ENCODE data around the gene TTLL10. TPM values are rescaled to one million over a fixed set of nuclear protein-coding genes. Genes with fewer than 3 reads are reported as not detected.

Gene TTLL10
- total RNA-seq, 1 experiment from 2014 or later = not detected

DNA sequence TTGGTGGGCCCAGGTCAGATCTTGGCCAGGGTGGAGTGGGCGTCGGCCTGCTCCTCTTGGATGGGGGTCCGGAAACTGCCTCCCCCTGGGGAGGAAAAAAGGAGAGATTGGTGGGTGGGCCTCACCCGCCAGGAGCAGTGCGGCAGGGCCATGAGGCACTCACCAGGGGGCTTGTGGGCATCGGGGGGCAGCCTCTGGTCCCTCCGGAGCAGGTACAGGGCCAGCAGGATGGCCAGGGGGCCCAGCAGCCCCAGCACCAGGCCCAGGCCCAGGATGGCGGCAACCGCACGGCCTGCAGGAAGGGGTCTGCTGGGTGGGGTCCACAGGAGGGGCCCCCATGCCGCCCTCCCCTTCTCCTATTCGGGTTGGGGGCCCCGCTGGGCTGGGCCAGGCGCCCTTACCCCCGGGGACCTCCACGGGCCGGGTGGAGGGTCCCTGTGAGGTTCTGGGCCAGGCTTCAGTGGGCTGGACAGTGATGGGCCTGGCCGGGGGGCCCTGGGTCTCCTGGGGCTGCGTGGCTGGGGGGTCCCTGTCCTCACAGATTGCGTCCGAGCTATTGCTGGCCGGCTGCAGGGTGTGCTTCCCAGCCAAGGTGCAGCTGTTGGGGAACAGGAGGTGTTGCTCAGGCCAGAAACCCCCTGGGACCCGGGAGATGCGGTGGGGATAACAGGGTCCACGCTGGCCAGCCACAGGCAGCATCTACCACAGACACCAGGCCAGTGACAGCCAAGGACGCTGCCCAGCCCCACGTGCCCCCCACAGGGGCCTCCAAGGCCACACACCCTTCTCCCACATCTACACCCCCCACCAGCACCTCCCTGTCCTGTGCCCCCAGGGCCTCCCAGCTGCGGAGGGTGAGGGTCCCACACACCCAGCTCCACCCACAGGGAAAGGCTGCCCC is 38.1 kb downstream of the TTLL10 start:
- in situ Hi-C loops (cut with HindIII; ENCODE audit: low sequenced_read_pairs) = no loop called here
- DNase-seq (ENCODE audit: low spot score) = no peak

DNA sequence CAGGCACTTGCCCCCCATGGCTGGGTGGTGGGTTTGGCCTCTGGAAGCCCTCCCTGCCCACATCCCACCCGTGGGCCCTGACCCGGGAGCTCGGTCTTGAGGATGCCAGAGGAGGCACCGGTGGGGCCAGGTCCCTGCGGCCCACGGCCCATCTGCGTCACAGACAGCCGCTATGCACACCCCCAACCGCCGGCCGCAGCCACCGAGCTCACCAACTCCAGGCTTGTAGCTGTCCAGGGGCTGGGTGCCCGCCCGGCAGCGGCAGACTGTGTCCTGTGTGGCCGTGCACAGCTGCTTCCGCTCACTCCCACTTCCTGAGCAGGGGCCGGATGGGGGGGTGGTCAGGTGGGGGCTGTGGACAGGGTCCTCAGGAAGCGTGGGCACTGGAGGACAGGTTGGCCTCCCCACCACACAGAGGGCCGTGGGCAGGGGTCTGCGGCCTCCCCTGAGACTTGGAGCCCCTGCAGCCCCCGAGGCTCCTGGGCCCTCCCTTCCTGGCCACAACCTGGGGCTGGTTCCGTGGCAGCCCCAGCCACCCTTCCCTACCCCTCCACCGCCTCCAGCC is 39.2 kb downstream of the TTLL10 start:
- in situ Hi-C loops (cut with HindIII; ENCODE audit: low sequenced_read_pairs) = no loop called here
- no peak for DNase-seq (ENCODE audit: low spot score)

GRCh38 chr1:1213345-1214265 is 39.9 kb downstream of the TTLL10 start, which contains the start of gene TNFRSF4:
Gene TNFRSF4 (minus strand): TSS chr1:1214153. CDS start chr1:1214127, 26 bp downstream.
- DNase-seq (ENCODE audit: low spot score) = no peak
- in situ Hi-C loops (cut with HindIII; ENCODE audit: low sequenced_read_pairs) = no loop called here

GRCh38 chr1:1215080-1215676 is 41.5 kb downstream of the TTLL10 start:
- in situ Hi-C loops (cut with HindIII; ENCODE audit: low sequenced_read_pairs) = no loop called here
- DNase-seq (ENCODE audit: low spot score) = no peak

- no peak for DNase-seq (ENCODE audit: low spot score)
- in situ Hi-C loops (cut with HindIII; ENCODE audit: low sequenced_read_pairs) = no loop called here
Observed at GRCh38 chr1:1215881-1216605, 42.4 kb downstream of the TTLL10 start.

- DNase-seq (ENCODE audit: low spot score) = no peak
- in situ Hi-C loops (cut with HindIII; ENCODE audit: low sequenced_read_pairs) = no loop called here
Observed at GRCh38 chr1:1216770-1217620, 43.3 kb downstream of the TTLL10 start.

DNA sequence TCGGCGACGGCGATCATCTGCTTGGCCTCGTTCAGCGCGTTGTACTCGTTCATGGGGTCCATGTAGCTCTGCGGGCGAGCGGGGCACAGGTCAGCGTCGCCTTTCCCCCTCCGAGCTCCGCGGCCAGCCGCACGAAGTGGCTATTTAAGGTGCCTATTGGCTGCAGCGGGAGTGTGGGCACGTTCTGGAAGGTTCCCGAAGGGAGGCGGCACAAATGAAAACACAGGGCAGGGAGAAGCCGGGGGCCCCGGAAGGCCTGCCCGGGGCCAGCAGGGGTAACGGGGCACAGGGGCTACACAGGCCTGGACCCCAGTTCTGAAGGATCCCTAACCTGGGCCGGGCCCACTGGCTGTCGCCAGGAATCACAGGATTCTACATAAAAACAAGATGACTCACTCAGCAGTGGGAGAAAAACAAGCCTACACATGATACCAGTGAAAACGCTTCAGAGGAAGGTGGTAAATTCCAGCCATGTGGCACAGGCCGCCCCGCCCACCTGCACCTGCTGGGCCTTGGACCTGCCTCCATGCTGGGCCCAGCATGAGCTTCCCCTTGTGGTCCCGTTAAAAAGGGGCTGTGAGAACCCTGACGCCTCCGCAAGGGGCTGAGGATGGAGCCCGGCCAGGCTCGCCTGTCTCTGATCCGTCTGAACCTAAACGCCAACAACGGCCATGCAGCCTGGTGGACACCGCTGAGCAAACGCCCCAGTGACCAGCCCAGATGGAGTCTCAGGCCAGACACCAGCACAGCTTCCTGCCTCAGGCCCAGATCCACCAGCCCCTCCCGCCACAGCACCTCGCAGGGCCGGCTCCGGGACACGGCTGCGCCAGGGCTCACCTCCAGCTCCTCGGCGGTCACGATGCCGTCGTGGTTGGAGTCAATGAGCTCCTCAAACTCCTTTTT is 44.2 kb downstream of the TTLL10 start:
- DNase-seq (ENCODE audit: low spot score) = peak; percentile 78
- in situ Hi-C loops (cut with HindIII; ENCODE audit: low sequenced_read_pairs) = no loop called here

GRCh38 chr1:1218524-1219200 is 45.0 kb downstream of the TTLL10 start:
- no peak for DNase-seq (ENCODE audit: low spot score)
- in situ Hi-C loops (cut with HindIII; ENCODE audit: low sequenced_read_pairs) = no loop called here

DNA sequence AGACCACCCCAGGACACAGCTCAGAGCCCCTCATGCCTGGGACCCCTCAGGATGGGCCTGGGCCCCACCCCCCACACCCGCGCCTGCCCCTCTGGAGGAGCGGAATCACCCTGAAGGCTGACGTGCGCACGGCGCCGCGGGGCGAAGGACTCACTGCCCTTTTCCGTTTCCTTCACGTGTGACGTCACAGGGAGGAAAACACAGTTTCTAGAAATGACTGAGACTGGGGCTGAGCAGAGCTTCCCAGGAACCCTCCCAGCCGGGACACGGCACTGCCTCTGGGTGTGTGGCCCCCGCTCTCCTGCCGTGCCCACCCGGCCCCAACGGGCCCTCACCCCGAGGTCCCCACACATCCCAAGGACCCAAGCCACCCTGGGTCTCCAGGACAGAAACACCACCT is 45.7 kb downstream of the TTLL10 start:
- in situ Hi-C loops (cut with HindIII; ENCODE audit: low sequenced_read_pairs) = no loop called here
- DNase-seq (ENCODE audit: low spot score) = no peak

DNA sequence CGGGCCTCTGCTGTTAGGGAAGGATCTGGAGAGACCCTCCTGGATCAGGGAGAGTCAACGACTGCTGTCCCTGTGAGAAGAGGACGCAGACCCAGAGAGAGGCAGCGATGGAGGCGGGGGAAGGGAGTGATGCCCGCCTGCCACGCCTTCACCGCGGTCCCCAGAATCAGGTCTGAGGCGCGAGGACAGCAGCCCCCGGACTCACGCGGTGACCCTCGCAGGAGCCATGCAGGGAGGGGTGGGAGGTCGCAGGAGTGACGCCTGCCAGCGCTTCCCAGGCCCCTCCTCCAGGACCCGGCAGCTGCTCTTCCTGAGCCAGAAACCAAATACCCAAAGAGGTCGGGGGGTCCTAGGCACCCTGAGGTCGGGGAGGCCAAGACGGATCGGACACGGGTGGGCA is 46.5 kb downstream of the TTLL10 start:
- in situ Hi-C loops (cut with HindIII; ENCODE audit: low sequenced_read_pairs) = no loop called here
- DNase-seq (ENCODE audit: low spot score) = no peak

- no peak for DNase-seq (ENCODE audit: low spot score)
- in situ Hi-C loops (cut with HindIII; ENCODE audit: low sequenced_read_pairs) = no loop called here
Observed at GRCh38 chr1:1221887-1222574, 48.4 kb downstream of the TTLL10 start.

DNA sequence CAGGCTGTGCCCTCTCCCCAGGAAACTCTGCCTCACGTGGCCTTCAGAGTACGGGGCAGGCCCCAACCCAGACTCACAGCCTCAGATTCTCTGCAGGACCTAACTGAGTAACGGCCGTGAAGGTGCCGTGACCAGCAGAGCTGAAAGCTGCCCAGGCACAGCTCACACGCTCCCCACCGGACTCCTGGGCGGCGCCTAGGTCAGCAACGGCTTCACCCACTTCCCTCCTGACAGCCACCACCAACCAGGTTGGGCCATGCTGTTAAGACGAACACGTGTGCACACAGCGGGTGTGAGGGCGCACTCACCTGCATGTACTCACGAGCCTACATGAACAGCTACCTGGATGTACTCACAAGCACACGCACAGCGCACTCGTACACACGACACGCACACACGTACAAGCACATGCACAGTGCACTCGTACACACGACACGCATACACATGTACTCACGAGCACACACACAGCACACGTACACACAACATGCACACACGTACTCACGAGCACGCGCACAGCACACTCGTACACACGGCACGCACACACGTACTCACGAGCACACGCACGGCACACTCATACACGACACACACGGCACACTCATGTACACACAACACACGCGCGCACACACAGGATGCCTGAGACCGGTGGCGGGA is 49.0 kb downstream of the TTLL10 start:
- in situ Hi-C loops (cut with HindIII; ENCODE audit: low sequenced_read_pairs) = no loop called here
- DNase-seq (ENCODE audit: low spot score) = no peak

- DNase-seq (ENCODE audit: low spot score) = no peak
- in situ Hi-C loops (cut with HindIII; ENCODE audit: low sequenced_read_pairs) = no loop called here
Observed at GRCh38 chr1:1223321-1223720, 49.6 kb downstream of the TTLL10 start.

GRCh38 chr1:1223891-1224290 is 50.2 kb downstream of the TTLL10 start:
- in situ Hi-C loops (cut with HindIII; ENCODE audit: low sequenced_read_pairs) = no loop called here
- DNase-seq (ENCODE audit: low spot score) = no peak

GRCh38 chr1:1225238-1225845 is 51.7 kb downstream of the TTLL10 start:
- no peak for DNase-seq (ENCODE audit: low spot score)
- in situ Hi-C loops (cut with HindIII; ENCODE audit: low sequenced_read_pairs) = no loop called here

Data from G401 (cell line).